ENCODE measurements around the gene KIN. TPM values are rescaled to one million over a fixed set of nuclear protein-coding genes. Genes with fewer than 3 reads are reported as not detected.

Gene KIN
- polyA plus RNA-seq, 3 donors, result 3.0 to 4.6 (median 3.1) TPM

- Histone ChIP-seq H3K27ac (ENCODE audit: low read depth in 1 of 2, low read length in 2 of 2) (peak overlapping the region in 1 of 2 donors; percentile 91), H3K9me3 (replicated peaks in 1 of 2; ENCODE audit: control insufficient read depth in 1 of 2, insufficient read depth in 1 of 2, low read length in 2 of 2) (no peaks in the 10 kb centered on the region), H3K4me3 (replicated peaks in 1 of 3; ENCODE audit: low read depth in 2 of 3, low read length in 3 of 3) (peak overlapping the region in 1 of 3 experiments; percentile 87), H3K9ac (ENCODE audit: insufficient read depth, low read length, poor library complexity, severe bottlenecking) (peak overlapping the region; percentile 97), H3K4me1 (ENCODE audit: control insufficient read depth in 1 of 2, insufficient read depth in 2 of 2, low read length in 2 of 2) (peaks cover 27 to 34% of the 10 kb centered on the region in 2 donors), H3K4me2 (replicated peaks; ENCODE audit: extremely low read depth, low read length, poor library complexity, severe bottlenecking) (peak overlapping the region; percentile 75), H2AFZ (ENCODE audit: insufficient read depth, low read depth, low read length, poor library complexity, severe bottlenecking) (no peak overlapping the region), H3K27me3 (ENCODE audit: control insufficient read depth in 2 of 2, insufficient read depth in 2 of 2, low read length in 2 of 2) (no peaks in the 10 kb centered on the region), H3K36me3 (replicated peaks in 1 of 2; ENCODE audit: control insufficient read depth in 1 of 2, insufficient read depth in 2 of 2, low read length in 2 of 2) (peaks cover 3 to 14% of the 10 kb centered on the region in 2 donors), H3K79me2 (ENCODE audit: insufficient read depth, low read length) (peaks cover 100% of the 10 kb centered on the region), H4K20me1 (ENCODE audit: insufficient read depth, low read length) (peaks cover 80% of the 10 kb centered on the region)
- no peaks in the 10 kb centered on the region for H3K9me3 Mint-ChIP-seq
- no peak for DNase-seq
- peak overlapping the region in 1 of 2 donors; percentile 31 for H3K4me3 Mint-ChIP-seq
- peaks cover 15 to 40% of the 10 kb centered on the region in 2 donors for H3K36me3 Mint-ChIP-seq
- intact Hi-C loops (cut with micrococcal nuclease), result loop anchor here in 1 of 2 donors (2.0 kb wide), 1 partner anchor 29 kb away; the partner anchor contains the start of gene TAF3
- peak overlapping the region in 2 of 7 donors; percentile 21 to 25 for H3K27ac Mint-ChIP-seq
- H3K4me1 Mint-ChIP-seq, result peaks cover 50% of the 10 kb centered on the region
- no CpG with 5 or more reads among the region's 3 CpGs for WGBS (ENCODE audit: insufficient coverage)
- no peaks in the 10 kb centered on the region for H3K27me3 Mint-ChIP-seq (ENCODE audit: low read depth in 3 of 3)
- TF ChIP-seq, protein P1, sequence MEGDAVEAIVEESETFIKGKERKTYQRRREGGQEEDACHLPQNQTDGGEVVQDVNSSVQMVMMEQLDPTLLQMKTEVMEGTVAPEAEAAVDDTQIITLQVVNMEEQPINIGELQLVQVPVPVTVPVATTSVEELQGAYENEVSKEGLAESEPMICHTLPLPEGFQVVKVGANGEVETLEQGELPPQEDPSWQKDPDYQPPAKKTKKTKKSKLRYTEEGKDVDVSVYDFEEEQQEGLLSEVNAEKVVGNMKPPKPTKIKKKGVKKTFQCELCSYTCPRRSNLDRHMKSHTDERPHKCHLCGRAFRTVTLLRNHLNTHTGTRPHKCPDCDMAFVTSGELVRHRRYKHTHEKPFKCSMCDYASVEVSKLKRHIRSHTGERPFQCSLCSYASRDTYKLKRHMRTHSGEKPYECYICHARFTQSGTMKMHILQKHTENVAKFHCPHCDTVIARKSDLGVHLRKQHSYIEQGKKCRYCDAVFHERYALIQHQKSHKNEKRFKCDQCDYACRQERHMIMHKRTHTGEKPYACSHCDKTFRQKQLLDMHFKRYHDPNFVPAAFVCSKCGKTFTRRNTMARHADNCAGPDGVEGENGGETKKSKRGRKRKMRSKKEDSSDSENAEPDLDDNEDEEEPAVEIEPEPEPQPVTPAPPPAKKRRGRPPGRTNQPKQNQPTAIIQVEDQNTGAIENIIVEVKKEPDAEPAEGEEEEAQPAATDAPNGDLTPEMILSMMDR (IDR thresholded peaks at IDR 0.05), result no peak
Observed at GRCh38 chr10:7789390-7789789, 1.6 kb upstream of the KIN start.

DNA sequence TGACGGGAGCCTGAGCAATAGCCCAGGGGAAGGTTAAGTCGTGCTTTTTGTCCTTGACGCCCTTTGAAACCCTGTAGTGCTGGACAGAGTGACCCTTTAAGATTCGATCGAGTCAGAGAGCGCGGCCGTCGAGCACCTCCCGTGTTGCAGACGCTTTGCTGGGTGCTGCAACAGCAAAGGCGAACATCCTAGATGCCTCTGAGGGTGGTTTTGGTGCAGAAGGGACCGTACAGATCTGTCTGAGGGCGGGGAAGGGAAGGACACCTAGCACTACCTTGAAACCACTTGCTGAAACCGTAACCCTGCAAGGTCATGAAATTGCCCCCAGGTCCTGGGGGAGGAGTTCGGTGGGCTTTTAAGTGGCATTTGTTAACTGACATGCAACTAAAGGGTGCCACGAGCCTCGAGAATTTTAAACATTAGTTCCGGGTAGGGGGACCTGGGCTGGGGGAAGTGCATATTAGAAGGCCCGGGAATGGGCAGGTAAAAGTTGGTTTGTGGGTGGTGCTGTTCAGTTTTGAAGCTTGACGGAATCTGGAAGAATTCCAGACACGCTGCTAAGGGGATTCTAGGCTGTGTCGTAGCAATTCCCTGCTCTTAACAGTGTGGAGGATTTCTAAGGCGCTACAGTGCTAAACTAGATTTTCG lies 970 bp upstream of the KIN start:
- H2AFZ ChIP-seq (ENCODE audit: insufficient read depth, low read depth, low read length, poor library complexity, severe bottlenecking), result peak overlapping the region; percentile 93
- H4K20me1 ChIP-seq (ENCODE audit: insufficient read depth, low read length), result peaks cover 80% of the 10 kb centered on the region
- H3K79me2 ChIP-seq (ENCODE audit: insufficient read depth, low read length), result peaks cover 100% of the 10 kb centered on the region
- under 1% methylated on average over 18 of the region's 25 CpGs for WGBS (ENCODE audit: insufficient coverage)
- H3K36me3 ChIP-seq (replicated peaks in 1 of 2; ENCODE audit: control insufficient read depth in 1 of 2, insufficient read depth in 2 of 2, low read length in 2 of 2), result peaks cover 3 to 14% of the 10 kb centered on the region in 2 donors
- H3K9me3 Mint-ChIP-seq, result no peaks in the 10 kb centered on the region
- H3K4me3 ChIP-seq (replicated peaks in 1 of 3; ENCODE audit: low read depth in 2 of 3, low read length in 3 of 3), result peak overlapping the region; percentile 87 to 94 (median 88)
- no peak overlapping the region for H3K4me3 Mint-ChIP-seq
- no peaks in the 10 kb centered on the region for H3K27me3 Mint-ChIP-seq (ENCODE audit: low read depth in 3 of 3)
- no peaks in the 10 kb centered on the region for H3K9me3 ChIP-seq (replicated peaks in 1 of 2; ENCODE audit: control insufficient read depth in 1 of 2, insufficient read depth in 1 of 2, low read length in 2 of 2)
- TF ChIP-seq, protein P1 (IDR thresholded peaks at IDR 0.05), result no peak
- no peaks in the 10 kb centered on the region for H3K27me3 ChIP-seq (ENCODE audit: control insufficient read depth in 2 of 2, insufficient read depth in 2 of 2, low read length in 2 of 2)
- H3K4me1 ChIP-seq (ENCODE audit: control insufficient read depth in 1 of 2, insufficient read depth in 2 of 2, low read length in 2 of 2), result peaks cover 27 to 34% of the 10 kb centered on the region in 2 donors
- peaks cover 18 to 43% of the 10 kb centered on the region in 2 donors for H3K36me3 Mint-ChIP-seq
- intact Hi-C loops (cut with micrococcal nuclease), result loop anchor here in 1 of 2 donors (2.0 kb wide), 1 partner anchor 30 kb away; the partner anchor contains the start of gene TAF3
- H3K4me1 Mint-ChIP-seq, result peaks cover 48% of the 10 kb centered on the region
- H3K27ac Mint-ChIP-seq, result no peak overlapping the region
- H3K4me2 ChIP-seq (replicated peaks; ENCODE audit: extremely low read depth, low read length, poor library complexity, severe bottlenecking), result peak overlapping the region; percentile 75
- DNase-seq, result peak in 1 of 3 donors; percentile 23
- peak overlapping the region; percentile 97 for H3K9ac ChIP-seq (ENCODE audit: insufficient read depth, low read length, poor library complexity, severe bottlenecking)
- peak overlapping the region; percentile 80 to 91 for H3K27ac ChIP-seq (ENCODE audit: low read depth in 1 of 2, low read length in 2 of 2)

Data from CD14-positive monocyte (primary cell).